Endothelial cell of umbilical vein (primary cell): ENCODE measurements around the gene SSBP3.

Source experiments
- CTCF ChIP-seq, 2 donors: IDR thresholded peaks; 1 replicate in 1 of 2; 2 replicates in 1 of 2; pipeline ENCODE4 v1.5.1; 2011; ENCODE audit warnings: low read length in 2 of 2, mild to moderate bottlenecking in 2 of 2, moderate library complexity in 2 of 2, control low read depth in 1 of 2, inconsistent platforms in 1 of 2, low read depth in 1 of 2; ENCODE audit not compliant: insufficient read depth in 1 of 2; ENCODE audit errors: extremely low read depth in 1 of 2
- EZH2 ChIP-seq: IDR thresholded peaks from 2 replicates; pipeline ENCODE4 v1.6.1; 2012; ENCODE audit warnings: borderline replicate concordance, low read depth, mild to moderate bottlenecking, moderate library complexity, low read length, inconsistent platforms; ENCODE audit not compliant: severe bottlenecking
- POLR2AphosphoS5 ChIP-seq: IDR thresholded peaks from 2 replicates; pipeline ENCODE4 v1.6.1; 2012; ENCODE audit warnings: low read depth, mild to moderate bottlenecking, control low read depth, low read length, moderate library complexity; ENCODE audit not compliant: insufficient read depth

DNA sequence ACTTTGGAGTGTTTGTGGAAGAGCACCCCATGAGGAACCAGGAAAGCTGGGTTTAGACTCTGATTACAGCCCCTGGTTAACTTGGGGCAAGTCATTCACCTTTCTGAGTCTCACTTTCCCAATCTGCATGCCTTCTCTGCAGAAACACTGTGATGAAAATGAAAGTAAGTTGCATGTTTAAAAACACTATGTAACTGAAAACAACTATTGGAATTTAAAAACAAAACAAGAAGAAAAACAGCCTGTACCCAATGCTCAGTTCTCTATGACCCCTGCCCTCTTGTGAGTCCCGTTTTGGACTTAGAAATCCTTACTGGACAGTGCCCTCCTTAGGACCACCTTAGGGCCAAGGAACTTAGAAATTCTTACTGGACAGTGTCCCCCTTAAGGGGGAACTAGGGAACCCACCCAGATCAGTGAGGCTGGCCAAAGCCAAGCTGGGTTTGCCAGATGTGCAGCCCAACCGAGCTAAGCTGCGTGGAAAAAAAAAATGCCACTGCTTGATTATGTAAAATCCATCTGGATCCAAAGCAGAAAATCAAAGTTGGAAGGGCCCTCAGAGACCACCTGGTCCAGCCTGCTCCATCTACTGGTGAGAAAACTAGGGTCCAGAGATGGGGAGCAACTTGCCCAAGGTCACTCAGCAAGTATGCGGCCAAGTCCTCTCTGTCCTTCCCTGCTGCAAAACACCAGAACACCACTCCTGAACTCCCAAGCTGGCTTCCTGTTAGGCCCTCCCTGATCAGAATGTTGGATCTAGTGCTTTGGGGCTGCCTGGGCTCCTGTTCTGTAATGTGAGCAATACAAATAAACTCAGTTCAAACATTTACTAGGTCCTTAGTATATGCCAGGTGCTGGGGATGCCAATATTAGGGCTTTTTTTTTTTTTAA lies 128.5 kb downstream of the SSBP3 start:
- TF ChIP-seq CTCF (IDR thresholded peaks at IDR 0.05; ENCODE audit: extremely low read depth in 1 of 2, insufficient read depth in 1 of 2, low read depth in 1 of 2, low read length in 2 of 2) (no peak), POLR2AphosphoS5 (no peak), EZH2 (no peak)
